Right atrium auricular region (tissue), 2 donors: Measurements from ENCODE around the gene MAPK10. TPM values are rescaled to one million over a fixed set of nuclear protein-coding genes. Genes with fewer than 3 reads are reported as not detected.

Experiments used
- DNase-seq: peaks from one replicate; pipeline ENCODE4 v3.0.0-alpha.2; 2019; ENCODE audit warnings: low spot score
- H3K27ac ChIP-seq, 2 donors: fragments of 200-600 bp; sonication (generic); 1 replicate in 1 of 2; 2 replicates in 1 of 2; pipeline ENCODE4 v1.5.1; 2016 to 2019
- H3K27me3 ChIP-seq, 2 donors: fragments of 200-600 bp; sonication (generic); one replicate each; pipeline versions ENCODE4 v1.5.1 to v1.6.0; 2017 to 2019
- H3K36me3 ChIP-seq: fragments of 200-600 bp; sonication (generic); one replicate; pipeline ENCODE4 v1.5.1; 2016
- H3K4me1 ChIP-seq, 2 donors: fragments of 200-600 bp; sonication (generic); one replicate each; pipeline versions ENCODE4 v1.5.1 to v1.6.0; 2017 to 2019
- H3K4me3 ChIP-seq, 2 donors: fragments of 200-600 bp; sonication (generic); 1 replicate in 1 of 2; 2 replicates in 1 of 2; pipeline ENCODE4 v1.5.1; 2017 to 2019; ENCODE audit warnings: mild to moderate bottlenecking in 1 of 2, moderate library complexity in 1 of 2
- H3K9me3 ChIP-seq, 2 donors: fragments of 200-600 bp; sonication (generic); one replicate each; pipeline ENCODE4 v1.5.1; 2019
- total RNA-seq, 2 donors: library from RNA; depleted of rRNA; stranded (reverse); fragments of >200 nt; gene quantifications; one replicate each; pipeline ENCODE4 v1.1.0, GENCODE V29; 2016
- TF ChIP-seq, protein P1 (sequence below), 2 donors: fragments of 200-600 bp; sonication (generic); IDR thresholded peaks; one replicate each; pipeline ENCODE4 v1.5.1; 2019; ENCODE audit warnings: antibody characterized with exemption in 2 of 2

Gene MAPK10
- total RNA-seq, 2 donors from 2014 or later: 2.6 to 3.1 TPM

DNA sequence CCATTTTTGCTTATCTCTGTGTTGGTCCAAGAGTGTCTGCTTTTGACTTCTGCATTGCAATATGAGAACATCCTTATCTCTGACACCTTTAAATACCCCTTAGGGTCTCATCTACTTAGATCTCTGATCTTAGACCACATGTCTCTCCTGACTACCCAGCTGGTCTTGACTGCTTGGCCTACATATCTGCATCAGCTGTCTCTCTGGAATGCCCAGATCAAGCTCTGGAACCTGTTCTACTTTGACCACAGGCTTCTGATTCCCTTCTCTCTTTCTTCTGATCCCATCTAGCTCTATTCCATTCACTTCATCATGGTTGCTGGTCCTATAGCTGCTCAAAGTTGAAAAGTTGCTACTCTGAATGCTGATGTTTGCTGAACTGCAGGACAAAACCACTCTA is 301.2 kb downstream of the MAPK10 start:
- TF ChIP-seq, protein P1, sequence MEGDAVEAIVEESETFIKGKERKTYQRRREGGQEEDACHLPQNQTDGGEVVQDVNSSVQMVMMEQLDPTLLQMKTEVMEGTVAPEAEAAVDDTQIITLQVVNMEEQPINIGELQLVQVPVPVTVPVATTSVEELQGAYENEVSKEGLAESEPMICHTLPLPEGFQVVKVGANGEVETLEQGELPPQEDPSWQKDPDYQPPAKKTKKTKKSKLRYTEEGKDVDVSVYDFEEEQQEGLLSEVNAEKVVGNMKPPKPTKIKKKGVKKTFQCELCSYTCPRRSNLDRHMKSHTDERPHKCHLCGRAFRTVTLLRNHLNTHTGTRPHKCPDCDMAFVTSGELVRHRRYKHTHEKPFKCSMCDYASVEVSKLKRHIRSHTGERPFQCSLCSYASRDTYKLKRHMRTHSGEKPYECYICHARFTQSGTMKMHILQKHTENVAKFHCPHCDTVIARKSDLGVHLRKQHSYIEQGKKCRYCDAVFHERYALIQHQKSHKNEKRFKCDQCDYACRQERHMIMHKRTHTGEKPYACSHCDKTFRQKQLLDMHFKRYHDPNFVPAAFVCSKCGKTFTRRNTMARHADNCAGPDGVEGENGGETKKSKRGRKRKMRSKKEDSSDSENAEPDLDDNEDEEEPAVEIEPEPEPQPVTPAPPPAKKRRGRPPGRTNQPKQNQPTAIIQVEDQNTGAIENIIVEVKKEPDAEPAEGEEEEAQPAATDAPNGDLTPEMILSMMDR (IDR thresholded peaks at IDR 0.05): no peak
- Histone ChIP-seq H3K4me1 (no peaks in the 10 kb centered on the region), H3K36me3 (no peaks in the 10 kb centered on the region), H3K9me3 (no peaks in the 10 kb centered on the region), H3K27me3 (no peaks in the 10 kb centered on the region), H3K4me3 (no peak overlapping the region), H3K27ac (no peak overlapping the region)
- DNase-seq: no peak

DNA sequence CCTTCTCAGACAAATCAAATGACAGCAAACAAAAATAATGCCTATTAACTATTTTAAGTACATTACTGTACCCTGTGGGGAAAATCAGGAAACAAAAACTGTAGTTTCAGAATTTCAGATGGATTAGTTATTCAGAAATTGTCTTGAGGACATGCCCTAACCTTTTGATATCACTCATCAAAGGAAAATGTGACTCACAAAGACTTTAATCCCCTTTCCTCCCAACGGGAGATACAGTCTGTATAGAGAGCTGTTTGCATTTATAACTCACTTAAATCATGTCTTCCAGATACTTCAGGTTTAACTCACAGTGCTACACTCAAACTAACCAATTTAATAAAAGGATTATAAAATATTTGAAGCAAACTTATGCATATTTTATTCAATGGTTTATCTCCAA is 304.0 kb downstream of the MAPK10 start:
- no peaks in the 10 kb centered on the region for H3K27me3 ChIP-seq
- no peak overlapping the region for H3K4me3 ChIP-seq
- no peaks in the 10 kb centered on the region for H3K36me3 ChIP-seq
- TF ChIP-seq, protein P1 (IDR thresholded peaks at IDR 0.05): no peak
- DNase-seq: no peak
- no peak overlapping the region for H3K27ac ChIP-seq
- no peaks in the 10 kb centered on the region for H3K9me3 ChIP-seq
- no peaks in the 10 kb centered on the region for H3K4me1 ChIP-seq

- H3K4me1 ChIP-seq: no peaks in the 10 kb centered on the region
- no peak for DNase-seq
- H3K27ac ChIP-seq: no peak overlapping the region
- H3K4me3 ChIP-seq: no peak overlapping the region
- H3K36me3 ChIP-seq: no peaks in the 10 kb centered on the region
- no peaks in the 10 kb centered on the region for H3K9me3 ChIP-seq
- TF ChIP-seq, protein P1 (IDR thresholded peaks at IDR 0.05): no peak
- no peaks in the 10 kb centered on the region for H3K27me3 ChIP-seq
Measured at GRCh38 chr4:86054286-86055032, 305.4 kb downstream of the MAPK10 start.

- no peak for DNase-seq
- TF ChIP-seq, protein P1 (IDR thresholded peaks at IDR 0.05): no peak
- Histone ChIP-seq H3K27ac (no peak overlapping the region), H3K9me3 (no peaks in the 10 kb centered on the region), H3K4me3 (no peak overlapping the region), H3K27me3 (no peaks in the 10 kb centered on the region), H3K36me3 (no peaks in the 10 kb centered on the region), H3K4me1 (no peaks in the 10 kb centered on the region)
Measured at GRCh38 chr4:86050496-86050895, 309.4 kb downstream of the MAPK10 start.

GRCh38 chr4:86048426-86048825 is 311.4 kb downstream of the MAPK10 start:
- TF ChIP-seq, protein P1 (IDR thresholded peaks at IDR 0.05): no peak
- Histone ChIP-seq H3K36me3 (no peaks in the 10 kb centered on the region), H3K27ac (no peak overlapping the region), H3K4me1 (no peaks in the 10 kb centered on the region), H3K27me3 (no peaks in the 10 kb centered on the region), H3K9me3 (no peaks in the 10 kb centered on the region), H3K4me3 (no peak overlapping the region)
- DNase-seq: no peak

- Histone ChIP-seq H3K4me3 (no peak overlapping the region), H3K27ac (no peak overlapping the region), H3K9me3 (no peaks in the 10 kb centered on the region), H3K4me1 (no peaks in the 10 kb centered on the region), H3K36me3 (no peaks in the 10 kb centered on the region), H3K27me3 (no peaks in the 10 kb centered on the region)
- TF ChIP-seq, protein P1 (IDR thresholded peaks at IDR 0.05): no peak
- DNase-seq: no peak
Measured at GRCh38 chr4:86044593-86044985, 315.3 kb downstream of the MAPK10 start.
